ENCODE results near the gene CCDC142. TPM values are rescaled to one million over a fixed set of nuclear protein-coding genes. Genes with fewer than 3 reads are reported as not detected.

CCDC142 gene
- total RNA-seq, 1 experiment from 2014 or later, result 20.4 TPM

DNA sequence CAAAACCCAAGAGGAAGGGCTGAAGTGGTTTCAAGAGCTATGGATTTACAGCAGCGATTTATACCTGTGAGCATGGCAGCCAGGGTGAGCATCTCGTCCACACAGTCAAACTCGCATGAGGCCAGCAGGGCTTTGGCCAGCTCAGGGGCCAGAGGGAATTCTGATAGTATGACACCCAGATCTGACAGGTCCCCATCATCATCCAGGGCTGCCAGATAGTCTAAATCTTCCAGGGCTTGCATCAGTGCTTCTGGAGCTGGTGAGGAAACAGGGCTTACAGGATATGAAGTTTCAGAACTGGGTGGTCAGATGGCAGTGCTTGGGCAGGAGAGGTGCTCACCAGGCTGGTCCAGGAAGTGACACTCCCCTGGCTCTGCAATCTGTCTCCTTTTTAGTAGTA is 39.7 kb upstream of the CCDC142 start:
- no peak overlapping the region for H3K27ac ChIP-seq (ENCODE audit: low read depth, low read length, poor library complexity, severe bottlenecking)
- TF ChIP-seq, protein P1, sequence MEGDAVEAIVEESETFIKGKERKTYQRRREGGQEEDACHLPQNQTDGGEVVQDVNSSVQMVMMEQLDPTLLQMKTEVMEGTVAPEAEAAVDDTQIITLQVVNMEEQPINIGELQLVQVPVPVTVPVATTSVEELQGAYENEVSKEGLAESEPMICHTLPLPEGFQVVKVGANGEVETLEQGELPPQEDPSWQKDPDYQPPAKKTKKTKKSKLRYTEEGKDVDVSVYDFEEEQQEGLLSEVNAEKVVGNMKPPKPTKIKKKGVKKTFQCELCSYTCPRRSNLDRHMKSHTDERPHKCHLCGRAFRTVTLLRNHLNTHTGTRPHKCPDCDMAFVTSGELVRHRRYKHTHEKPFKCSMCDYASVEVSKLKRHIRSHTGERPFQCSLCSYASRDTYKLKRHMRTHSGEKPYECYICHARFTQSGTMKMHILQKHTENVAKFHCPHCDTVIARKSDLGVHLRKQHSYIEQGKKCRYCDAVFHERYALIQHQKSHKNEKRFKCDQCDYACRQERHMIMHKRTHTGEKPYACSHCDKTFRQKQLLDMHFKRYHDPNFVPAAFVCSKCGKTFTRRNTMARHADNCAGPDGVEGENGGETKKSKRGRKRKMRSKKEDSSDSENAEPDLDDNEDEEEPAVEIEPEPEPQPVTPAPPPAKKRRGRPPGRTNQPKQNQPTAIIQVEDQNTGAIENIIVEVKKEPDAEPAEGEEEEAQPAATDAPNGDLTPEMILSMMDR (conservative IDR thresholded peaks at IDR 0.05; ENCODE audit: low read depth, low read length), result no peak
- no peak for TF ChIP-seq EZH2 (IDR thresholded peaks at IDR 0.05; ENCODE audit: borderline replicate concordance, low read depth, low read length, poor library complexity, severe bottlenecking)
- no peak for DNase-seq (ENCODE audit: low spot score)
- no TSS peak for BruUV-seq (replicated peaks)
- intact Hi-C loops (cut with micrococcal nuclease; ENCODE audit: unreplicated experiment), result no loop called here
- H3K4me3 ChIP-seq (ENCODE audit: low read depth, low read length, poor library complexity, severe bottlenecking), result no peak overlapping the region
- H3K36me3 ChIP-seq (ENCODE audit: insufficient read depth, low read length, poor library complexity, severe bottlenecking), result peaks cover 18% of the 10 kb centered on the region
- ChIA-PET POLR2A (ENCODE audit: low non-redundant PET) (no interaction called here), CTCF (no interaction called here)
- H3K27me3 ChIP-seq (replicated peaks; ENCODE audit: insufficient read depth, low read depth, low read length, poor library complexity), result peaks cover 29% of the 10 kb centered on the region
- no peaks in the 10 kb centered on the region for H3K9me3 ChIP-seq (ENCODE audit: low read depth, low read length, poor library complexity, severe bottlenecking)
- no peaks in the 10 kb centered on the region for H3K4me1 ChIP-seq (ENCODE audit: insufficient read depth, low read length, poor library complexity, severe bottlenecking)

DNA sequence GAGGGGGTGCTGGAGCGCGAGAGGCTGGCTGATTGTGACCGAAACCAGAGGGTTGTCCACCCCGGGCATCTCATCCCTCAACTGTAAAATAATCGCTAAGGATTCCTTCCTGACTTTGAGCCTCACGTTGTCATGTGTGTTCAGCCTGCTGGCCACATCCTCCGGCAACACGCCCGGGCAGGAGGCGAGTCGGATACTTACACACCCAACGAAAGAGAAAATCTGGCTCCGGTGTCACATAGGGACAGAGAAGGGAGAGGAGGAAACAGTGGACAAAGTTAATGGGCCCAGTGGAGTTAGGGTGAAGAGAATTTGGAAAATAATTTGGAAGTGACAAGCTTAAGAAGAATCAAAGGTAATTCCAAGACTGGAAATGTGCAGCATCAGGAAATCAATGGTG is 33.9 kb upstream of the CCDC142 start:
- DNase-seq (ENCODE audit: low spot score), result no peak
- Histone ChIP-seq H3K4me3 (ENCODE audit: low read depth, low read length, poor library complexity, severe bottlenecking) (no peak overlapping the region), H3K36me3 (ENCODE audit: insufficient read depth, low read length, poor library complexity, severe bottlenecking) (no peaks in the 10 kb centered on the region), H3K27me3 (replicated peaks; ENCODE audit: insufficient read depth, low read depth, low read length, poor library complexity) (peaks cover 76% of the 10 kb centered on the region), H3K9me3 (ENCODE audit: low read depth, low read length, poor library complexity, severe bottlenecking) (no peaks in the 10 kb centered on the region), H3K4me1 (ENCODE audit: insufficient read depth, low read length, poor library complexity, severe bottlenecking) (peaks cover 21% of the 10 kb centered on the region), H3K27ac (ENCODE audit: low read depth, low read length, poor library complexity, severe bottlenecking) (no peak overlapping the region)
- no TSS peak for BruUV-seq (replicated peaks)
- CTCF ChIA-PET, result no interaction called here
- TF ChIP-seq, protein P1 (conservative IDR thresholded peaks at IDR 0.05; ENCODE audit: low read depth, low read length), result no peak
- TF ChIP-seq EZH2 (IDR thresholded peaks at IDR 0.05; ENCODE audit: borderline replicate concordance, low read depth, low read length, poor library complexity, severe bottlenecking), result no peak
- POLR2A ChIA-PET (ENCODE audit: low non-redundant PET), result no interaction called here
- intact Hi-C loops (cut with micrococcal nuclease; ENCODE audit: unreplicated experiment), result no loop called here

DNA sequence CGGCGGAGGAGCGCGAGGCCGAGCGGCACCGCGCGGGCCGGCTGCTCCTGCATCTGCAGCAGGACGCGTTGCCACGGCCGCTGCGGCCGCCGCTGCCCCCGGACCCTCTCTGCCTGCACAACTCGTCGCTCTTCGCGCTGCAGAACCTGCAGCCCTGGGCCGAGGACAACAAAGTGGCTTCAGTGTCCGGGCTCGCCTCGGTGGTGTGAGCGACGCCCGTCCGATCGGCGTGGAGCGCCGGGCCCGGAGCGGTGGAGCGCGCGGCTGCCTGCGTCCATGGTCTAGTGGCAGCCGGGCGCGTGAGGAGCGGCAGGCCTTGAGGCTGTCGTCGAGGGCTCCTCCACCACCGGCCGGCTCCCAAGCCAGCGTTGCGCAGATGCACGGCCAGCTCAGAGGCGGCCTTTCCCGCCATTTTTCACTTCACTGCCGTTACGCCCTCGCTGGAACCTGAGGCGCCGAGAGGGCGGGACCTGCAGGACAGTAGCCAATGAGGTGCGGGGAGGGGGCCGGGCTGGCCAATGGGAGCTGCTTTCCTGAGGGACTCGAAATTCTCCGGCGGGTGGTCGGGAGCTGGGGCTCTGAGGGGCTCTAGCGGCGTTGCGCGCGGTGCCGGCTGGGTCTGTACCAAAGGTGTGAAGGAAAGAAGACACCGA is 33.3 kb upstream of the CCDC142 start:
- no peak for TF ChIP-seq EZH2 (IDR thresholded peaks at IDR 0.05; ENCODE audit: borderline replicate concordance, low read depth, low read length, poor library complexity, severe bottlenecking)
- TF ChIP-seq, protein P1 (conservative IDR thresholded peaks at IDR 0.05; ENCODE audit: low read depth, low read length), result no peak
- Histone ChIP-seq H3K27me3 (replicated peaks; ENCODE audit: insufficient read depth, low read depth, low read length, poor library complexity) (peaks cover 76% of the 10 kb centered on the region), H3K4me3 (ENCODE audit: low read depth, low read length, poor library complexity, severe bottlenecking) (no peak overlapping the region), H3K27ac (ENCODE audit: low read depth, low read length, poor library complexity, severe bottlenecking) (no peak overlapping the region), H3K4me1 (ENCODE audit: insufficient read depth, low read length, poor library complexity, severe bottlenecking) (peaks cover 21% of the 10 kb centered on the region), H3K9me3 (ENCODE audit: low read depth, low read length, poor library complexity, severe bottlenecking) (no peaks in the 10 kb centered on the region), H3K36me3 (ENCODE audit: insufficient read depth, low read length, poor library complexity, severe bottlenecking) (no peaks in the 10 kb centered on the region)
- no TSS peak for BruUV-seq (replicated peaks)
- ChIA-PET POLR2A (ENCODE audit: low non-redundant PET) (no interaction called here), CTCF (no interaction called here)
- intact Hi-C loops (cut with micrococcal nuclease; ENCODE audit: unreplicated experiment), result no loop called here
- peak; percentile 38 for DNase-seq (ENCODE audit: low spot score)
